Esophagus muscularis mucosa (tissue), 4 donors: ENCODE results near the gene PUSL1. TPM values are rescaled to one million over a fixed set of nuclear protein-coding genes. Genes with fewer than 3 reads are reported as not detected.
A peak's percentile ranks its signal among the peaks of the same experiment; 100 is the strongest.

Source experiments
- DNase-seq: peaks from one replicate; pipeline ENCODE4 v3.0.0-alpha.2; 2017; ENCODE audit errors: extremely low spot score
- H3K27ac ChIP-seq, 4 donors: fragments of 200-600 bp; sonication (generic); replicated peaks in 1 of 4; 1 replicate in 3 of 4; 2 replicates in 1 of 4; pipeline ENCODE4 v1.5.1; 2016 to 2019; ENCODE audit warnings: mild to moderate bottlenecking in 1 of 4
- H3K27me3 ChIP-seq, 4 donors: fragments of 200-600 bp; sonication (generic); one replicate each; pipeline versions ENCODE4 v1.5.1 to v1.6.0; 2016 to 2019
- H3K36me3 ChIP-seq, 4 donors: fragments of 200-600 bp; sonication (generic); one replicate each; pipeline ENCODE4 v1.5.1; 2016 to 2019
- H3K4me1 ChIP-seq, 4 donors: fragments of 200-600 bp; sonication (generic); one replicate each; pipeline ENCODE4 v1.5.1; 2016 to 2019
- H3K4me3 ChIP-seq, 4 donors: fragments of 200-600 bp; sonication (generic); 1 replicate in 2 of 4; 2 replicates in 2 of 4; pipeline ENCODE4 v1.5.1; 2016 to 2019; ENCODE audit warnings: mild to moderate bottlenecking in 4 of 4, moderate library complexity in 1 of 4
- H3K9me3 ChIP-seq, 4 donors: fragments of 200-600 bp; sonication (generic); 1 replicate in 3 of 4; 2 replicates in 1 of 4; pipeline ENCODE4 v1.5.1; 2016 to 2019
- EP300 ChIP-seq: sonication (generic); formaldehyde crosslinking; IDR thresholded peaks from one replicate; pipeline ENCODE4 v1.6.1; 2017; ENCODE audit warnings: antibody characterized with exemption
- POLR2A ChIP-seq: fragments of 450-650 bp; IDR thresholded peaks from one replicate; pipeline ENCODE4 v1.6.1; 2017; ENCODE audit warnings: antibody characterized with exemption, moderate library complexity, mild to moderate bottlenecking, low read depth
- POLR2AphosphoS5 ChIP-seq, 2 donors: sonication (generic); formaldehyde crosslinking; IDR thresholded peaks; one replicate each; pipeline ENCODE4 v1.6.1; 2017; ENCODE audit warnings: antibody characterized with exemption in 2 of 2
- WGBS: methylation state at CpG from one replicate; pipeline ENCODE4 v1.1.5; 2018; 5-methylcytosine and 5-hydroxymethylcytosine counted together
- intact Hi-C: fragments of 100-400 bp; cut with DNase I; formaldehyde crosslinking; loops from one replicate; pipeline ENCODE4 v1.15.1; 2023
- total RNA-seq, 4 donors: library from RNA; depleted of rRNA; stranded (reverse); fragments of >200 nt; gene quantifications; one replicate each; pipeline versions ENCODE4 v1.1.0 to v1.2.1, GENCODE V29; 2016
- TF ChIP-seq, protein P1 (sequence below), 3 experiments: fragments of 200-600 bp in 2 of 3; fragments of 450-650 bp in 1 of 3; sonication (generic) in 2 of 3; IDR thresholded peaks; one replicate each; pipeline ENCODE4 v1.5.1; 2017 to 2019; ENCODE audit warnings: antibody characterized with exemption in 3 of 3, mild to moderate bottlenecking in 2 of 3, moderate library complexity in 1 of 3

PUSL1 gene
- total RNA-seq, 4 donors from 2014 or later, result 10.3 to 24.7 (median 21.7) TPM

DNA sequence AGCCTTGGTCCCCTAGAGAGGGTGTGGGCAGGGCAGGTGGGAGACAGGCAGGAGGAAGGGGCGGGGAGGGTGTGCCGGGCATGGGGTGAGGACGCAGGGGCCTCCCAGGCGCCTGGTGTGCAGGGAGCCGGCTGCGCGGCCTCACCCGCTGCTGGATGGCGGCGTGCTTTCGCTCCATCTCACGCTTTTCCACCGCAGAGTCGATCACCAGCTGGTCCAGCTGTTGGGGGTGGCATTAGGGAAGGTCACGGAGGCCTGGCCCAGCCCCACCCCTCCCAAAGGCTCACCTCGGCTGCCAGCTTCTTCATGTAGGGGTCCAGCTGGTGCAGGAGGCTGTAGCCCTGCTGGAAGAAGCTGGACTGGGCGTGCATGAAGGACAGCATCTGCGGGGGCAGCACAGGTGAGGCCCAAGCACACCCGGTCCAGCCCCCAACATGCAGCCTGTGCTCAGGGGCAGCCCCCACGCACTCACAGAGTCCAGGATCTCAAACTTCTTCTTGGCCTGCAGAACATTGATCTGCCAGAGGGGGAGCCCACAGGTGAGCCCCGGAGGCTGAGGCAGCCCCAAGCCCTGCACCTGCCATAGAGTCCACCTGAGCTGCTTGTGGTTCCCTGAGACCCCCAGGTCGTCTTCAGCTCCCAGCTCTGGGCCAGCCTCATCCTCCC lies 8.6 kb upstream of the PUSL1 start:
- no peak for DNase-seq
- H3K4me3 ChIP-seq, result no peak overlapping the region
- peaks cover 4 to 54% (median 42%) of the 10 kb centered on the region in 4 donors for H3K36me3 ChIP-seq
- TF ChIP-seq POLR2AphosphoS5 (IDR thresholded peaks at IDR 0.05), result no peak
- TF ChIP-seq, protein P1, sequence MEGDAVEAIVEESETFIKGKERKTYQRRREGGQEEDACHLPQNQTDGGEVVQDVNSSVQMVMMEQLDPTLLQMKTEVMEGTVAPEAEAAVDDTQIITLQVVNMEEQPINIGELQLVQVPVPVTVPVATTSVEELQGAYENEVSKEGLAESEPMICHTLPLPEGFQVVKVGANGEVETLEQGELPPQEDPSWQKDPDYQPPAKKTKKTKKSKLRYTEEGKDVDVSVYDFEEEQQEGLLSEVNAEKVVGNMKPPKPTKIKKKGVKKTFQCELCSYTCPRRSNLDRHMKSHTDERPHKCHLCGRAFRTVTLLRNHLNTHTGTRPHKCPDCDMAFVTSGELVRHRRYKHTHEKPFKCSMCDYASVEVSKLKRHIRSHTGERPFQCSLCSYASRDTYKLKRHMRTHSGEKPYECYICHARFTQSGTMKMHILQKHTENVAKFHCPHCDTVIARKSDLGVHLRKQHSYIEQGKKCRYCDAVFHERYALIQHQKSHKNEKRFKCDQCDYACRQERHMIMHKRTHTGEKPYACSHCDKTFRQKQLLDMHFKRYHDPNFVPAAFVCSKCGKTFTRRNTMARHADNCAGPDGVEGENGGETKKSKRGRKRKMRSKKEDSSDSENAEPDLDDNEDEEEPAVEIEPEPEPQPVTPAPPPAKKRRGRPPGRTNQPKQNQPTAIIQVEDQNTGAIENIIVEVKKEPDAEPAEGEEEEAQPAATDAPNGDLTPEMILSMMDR (IDR thresholded peaks at IDR 0.05), result peak in 1 of 3 experiments; percentile 13
- no peak for TF ChIP-seq EP300
- no peaks in the 10 kb centered on the region for H3K27me3 ChIP-seq
- no peak overlapping the region for H3K27ac ChIP-seq
- H3K9me3 ChIP-seq, result no peaks in the 10 kb centered on the region
- peaks cover 13 to 30% (median 19%) of the 10 kb centered on the region in 4 donors for H3K4me1 ChIP-seq
- intact Hi-C loops, result no loop called here
- WGBS, result 98% methylated on average over 8 of the region's 22 CpGs

DNA sequence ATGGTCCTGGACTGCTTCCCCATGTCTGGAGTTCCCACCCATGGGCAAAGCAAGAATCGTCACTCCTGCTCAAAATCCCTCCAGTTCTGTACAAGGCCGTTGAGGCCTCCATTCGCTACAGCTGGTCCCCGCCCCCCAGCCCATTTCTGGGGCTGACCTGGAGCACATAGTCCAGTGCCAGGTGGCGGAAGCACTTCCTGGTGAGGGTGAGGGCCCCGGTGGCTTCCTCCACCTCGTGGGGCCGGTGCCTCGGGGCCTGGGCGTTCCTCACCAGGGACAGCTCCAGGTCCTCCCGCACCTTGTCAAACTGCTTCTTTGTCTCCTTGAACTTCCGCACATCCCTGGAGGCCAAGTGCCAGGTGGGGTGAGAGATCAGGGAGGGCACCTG lies 8.1 kb upstream of the PUSL1 start:
- Histone ChIP-seq H3K4me3 (no peak overlapping the region), H3K27ac (no peak overlapping the region), H3K9me3 (no peaks in the 10 kb centered on the region), H3K4me1 (peaks cover 18 to 35% (median 24%) of the 10 kb centered on the region in 4 donors), H3K36me3 (peaks cover 4 to 48% (median 37%) of the 10 kb centered on the region in 4 donors), H3K27me3 (no peaks in the 10 kb centered on the region)
- WGBS, result 90% methylated on average over 9 of the region's 12 CpGs
- TF ChIP-seq POLR2A (no peak), POLR2AphosphoS5 (IDR thresholded peaks at IDR 0.05) (no peak), EP300 (no peak)
- TF ChIP-seq, protein P1 (IDR thresholded peaks at IDR 0.05), result no peak
- intact Hi-C loops, result no loop called here
- DNase-seq, result no peak

DNA sequence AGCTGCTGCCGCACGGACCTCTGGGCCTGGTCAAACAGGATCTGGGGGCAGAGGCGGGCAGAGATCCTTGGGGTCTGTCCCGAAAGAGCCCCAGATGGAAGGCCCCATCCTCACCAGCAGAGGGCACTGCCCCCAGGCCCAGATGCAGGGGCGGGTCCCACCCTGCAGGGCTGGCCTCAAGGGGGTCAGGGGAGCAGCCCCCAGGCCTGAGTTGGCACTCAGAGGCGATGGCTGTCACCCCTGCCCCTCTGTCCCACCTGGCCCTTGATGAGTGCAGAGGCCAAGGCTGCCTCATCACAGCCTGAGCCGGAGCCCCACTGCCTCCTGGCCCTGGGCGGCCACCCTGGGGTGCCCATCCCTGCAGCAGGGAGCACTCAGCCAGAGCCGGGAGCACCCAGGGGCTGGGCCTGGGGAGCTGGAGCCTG lies 6.4 kb upstream of the PUSL1 start:
- DNase-seq, result no peak
- TF ChIP-seq EP300 (no peak), POLR2A (no peak), POLR2AphosphoS5 (IDR thresholded peaks at IDR 0.05) (no peak)
- TF ChIP-seq, protein P1 (IDR thresholded peaks at IDR 0.05), result peak in 1 of 3 experiments; percentile 48
- intact Hi-C loops, result no loop called here
- Histone ChIP-seq H3K27me3 (no peaks in the 10 kb centered on the region), H3K4me3 (no peak overlapping the region), H3K9me3 (no peaks in the 10 kb centered on the region), H3K36me3 (peaks cover 0 to 32% (median 20%) of the 10 kb centered on the region in 4 donors), H3K27ac (no peak overlapping the region), H3K4me1 (peaks cover 35 to 52% (median 41%) of the 10 kb centered on the region in 4 donors)
- 82% methylated on average over 2 of the region's 9 CpGs for WGBS

DNA sequence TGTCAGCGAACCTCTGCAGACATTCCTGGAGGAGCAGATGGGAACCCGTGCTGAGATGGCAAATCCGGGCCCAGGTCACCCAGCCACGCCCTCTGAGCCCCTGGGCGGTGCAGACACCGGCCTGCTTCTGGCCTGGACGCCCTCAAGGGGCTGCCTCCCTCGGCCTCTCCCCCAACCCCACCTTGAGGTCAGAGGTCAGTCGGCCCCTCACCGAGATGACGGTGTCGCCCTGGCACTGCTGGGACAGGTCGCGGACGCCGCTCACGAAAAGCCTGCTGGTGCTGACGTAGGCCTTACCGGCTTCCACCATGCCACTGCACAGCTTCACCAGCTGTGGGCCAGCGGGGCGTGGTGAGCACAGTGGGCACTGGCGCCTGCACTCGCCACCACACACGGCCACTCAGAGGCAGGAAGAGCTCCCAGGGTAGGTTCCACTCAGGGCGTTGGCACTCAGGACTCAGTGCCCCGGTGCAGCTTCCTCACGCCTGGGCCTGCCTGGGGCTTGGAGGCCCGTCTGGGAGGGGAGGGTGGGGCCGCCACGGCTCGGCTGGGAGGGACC lies 5.4 kb upstream of the PUSL1 start:
- Histone ChIP-seq H3K36me3 (peaks cover 0 to 26% (median 15%) of the 10 kb centered on the region in 4 donors), H3K27me3 (no peaks in the 10 kb centered on the region), H3K4me1 (peaks cover 38 to 56% (median 45%) of the 10 kb centered on the region in 4 donors), H3K27ac (peak overlapping the region in 1 of 4 donors; percentile 83), H3K9me3 (no peaks in the 10 kb centered on the region), H3K4me3 (no peak overlapping the region)
- no peak for DNase-seq
- TF ChIP-seq POLR2A (no peak), POLR2AphosphoS5 (IDR thresholded peaks at IDR 0.05) (no peak), EP300 (no peak)
- TF ChIP-seq, protein P1 (IDR thresholded peaks at IDR 0.05), result no peak
- intact Hi-C loops, result no loop called here
- 58% methylated on average over 11 of the region's 31 CpGs for WGBS
